HL-60 (cell line): Measurements from ENCODE around the gene CANT1.

Experiments
- POLR2AphosphoS5 ChIP-seq: IDR thresholded peaks from 2 replicates; pipeline ENCODE4 v1.6.1; 2012; ENCODE audit warnings: low read depth
- SPI1 ChIP-seq: IDR thresholded peaks from 2 replicates; pipeline ENCODE4 v1.6.1; 2012; ENCODE audit warnings: low read depth, mild to moderate bottlenecking, borderline replicate concordance
- TF ChIP-seq, protein P1 (sequence below): IDR thresholded peaks from one replicate; pipeline ENCODE4 v1.5.1; 2011; ENCODE audit warnings: low read length, control low read depth, inconsistent platforms; ENCODE audit not compliant: insufficient read depth
- TF ChIP-seq, protein P2 (sequence below): IDR thresholded peaks from 2 replicates; pipeline ENCODE4 v1.6.1; 2012; ENCODE audit warnings: low read depth; ENCODE audit not compliant: insufficient replicate concordance

DNA sequence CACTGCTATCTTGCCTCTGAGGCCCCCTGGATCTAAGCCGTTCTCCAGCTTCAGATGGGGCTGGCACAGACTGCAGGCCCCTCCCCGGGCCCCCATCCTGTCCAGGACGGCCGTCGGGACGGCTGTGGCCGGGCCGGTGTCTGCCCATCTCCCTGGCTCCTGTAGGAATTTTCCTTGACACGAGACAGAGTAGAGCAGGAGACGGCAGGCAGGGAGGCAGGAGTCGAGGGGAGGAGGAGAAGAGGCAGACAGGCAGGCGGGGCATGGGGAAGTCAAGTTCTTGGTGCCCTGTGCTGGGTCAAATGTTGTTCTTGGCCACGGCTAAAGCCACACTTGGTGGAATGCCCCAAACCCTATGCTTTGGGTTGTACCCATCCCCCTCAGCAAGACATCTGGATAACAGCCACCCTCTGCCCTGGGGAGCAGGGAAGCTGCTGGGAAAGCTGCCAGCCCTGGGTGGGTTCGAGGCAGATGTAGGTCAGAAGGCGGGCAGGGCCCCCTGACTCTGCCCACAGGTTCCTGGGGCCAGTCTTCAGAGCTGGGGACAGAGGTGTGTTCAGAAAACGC lies 18.4 kb upstream of the CANT1 start:
- TF ChIP-seq, protein P1, sequence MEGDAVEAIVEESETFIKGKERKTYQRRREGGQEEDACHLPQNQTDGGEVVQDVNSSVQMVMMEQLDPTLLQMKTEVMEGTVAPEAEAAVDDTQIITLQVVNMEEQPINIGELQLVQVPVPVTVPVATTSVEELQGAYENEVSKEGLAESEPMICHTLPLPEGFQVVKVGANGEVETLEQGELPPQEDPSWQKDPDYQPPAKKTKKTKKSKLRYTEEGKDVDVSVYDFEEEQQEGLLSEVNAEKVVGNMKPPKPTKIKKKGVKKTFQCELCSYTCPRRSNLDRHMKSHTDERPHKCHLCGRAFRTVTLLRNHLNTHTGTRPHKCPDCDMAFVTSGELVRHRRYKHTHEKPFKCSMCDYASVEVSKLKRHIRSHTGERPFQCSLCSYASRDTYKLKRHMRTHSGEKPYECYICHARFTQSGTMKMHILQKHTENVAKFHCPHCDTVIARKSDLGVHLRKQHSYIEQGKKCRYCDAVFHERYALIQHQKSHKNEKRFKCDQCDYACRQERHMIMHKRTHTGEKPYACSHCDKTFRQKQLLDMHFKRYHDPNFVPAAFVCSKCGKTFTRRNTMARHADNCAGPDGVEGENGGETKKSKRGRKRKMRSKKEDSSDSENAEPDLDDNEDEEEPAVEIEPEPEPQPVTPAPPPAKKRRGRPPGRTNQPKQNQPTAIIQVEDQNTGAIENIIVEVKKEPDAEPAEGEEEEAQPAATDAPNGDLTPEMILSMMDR: no peak
- TF ChIP-seq, protein P2, sequence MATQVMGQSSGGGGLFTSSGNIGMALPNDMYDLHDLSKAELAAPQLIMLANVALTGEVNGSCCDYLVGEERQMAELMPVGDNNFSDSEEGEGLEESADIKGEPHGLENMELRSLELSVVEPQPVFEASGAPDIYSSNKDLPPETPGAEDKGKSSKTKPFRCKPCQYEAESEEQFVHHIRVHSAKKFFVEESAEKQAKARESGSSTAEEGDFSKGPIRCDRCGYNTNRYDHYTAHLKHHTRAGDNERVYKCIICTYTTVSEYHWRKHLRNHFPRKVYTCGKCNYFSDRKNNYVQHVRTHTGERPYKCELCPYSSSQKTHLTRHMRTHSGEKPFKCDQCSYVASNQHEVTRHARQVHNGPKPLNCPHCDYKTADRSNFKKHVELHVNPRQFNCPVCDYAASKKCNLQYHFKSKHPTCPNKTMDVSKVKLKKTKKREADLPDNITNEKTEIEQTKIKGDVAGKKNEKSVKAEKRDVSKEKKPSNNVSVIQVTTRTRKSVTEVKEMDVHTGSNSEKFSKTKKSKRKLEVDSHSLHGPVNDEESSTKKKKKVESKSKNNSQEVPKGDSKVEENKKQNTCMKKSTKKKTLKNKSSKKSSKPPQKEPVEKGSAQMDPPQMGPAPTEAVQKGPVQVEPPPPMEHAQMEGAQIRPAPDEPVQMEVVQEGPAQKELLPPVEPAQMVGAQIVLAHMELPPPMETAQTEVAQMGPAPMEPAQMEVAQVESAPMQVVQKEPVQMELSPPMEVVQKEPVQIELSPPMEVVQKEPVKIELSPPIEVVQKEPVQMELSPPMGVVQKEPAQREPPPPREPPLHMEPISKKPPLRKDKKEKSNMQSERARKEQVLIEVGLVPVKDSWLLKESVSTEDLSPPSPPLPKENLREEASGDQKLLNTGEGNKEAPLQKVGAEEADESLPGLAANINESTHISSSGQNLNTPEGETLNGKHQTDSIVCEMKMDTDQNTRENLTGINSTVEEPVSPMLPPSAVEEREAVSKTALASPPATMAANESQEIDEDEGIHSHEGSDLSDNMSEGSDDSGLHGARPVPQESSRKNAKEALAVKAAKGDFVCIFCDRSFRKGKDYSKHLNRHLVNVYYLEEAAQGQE: no peak
- TF ChIP-seq POLR2AphosphoS5: no peak
- TF ChIP-seq SPI1: no peak
